ENCODE data around the gene FMO2. TPM values are rescaled to one million over a fixed set of nuclear protein-coding genes. Genes with fewer than 3 reads are reported as not detected.

FMO2 gene
- total RNA-seq, 4 donors from 2014 or later, result 13.2 to 25.1 (median 22.5) TPM

DNA sequence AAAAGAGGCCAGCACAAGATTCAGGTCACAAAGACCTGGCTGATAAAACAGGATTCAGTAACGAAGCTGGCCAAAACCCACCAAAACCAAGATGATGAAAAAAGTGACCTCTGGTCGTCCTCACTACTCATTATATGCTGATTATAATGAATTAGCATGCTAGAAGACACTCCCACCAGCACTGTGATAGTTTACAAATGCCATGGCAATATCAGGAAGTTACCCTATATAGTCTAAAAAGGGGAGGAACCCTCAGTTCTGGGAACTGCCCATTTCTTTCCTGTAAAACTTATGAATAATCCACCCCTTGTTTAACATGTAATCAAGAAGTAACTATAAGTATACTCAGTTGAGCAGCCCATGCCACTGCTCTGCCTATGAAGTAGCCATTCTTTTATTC is 26.0 kb upstream of the FMO2 start:
- H3K36me3 ChIP-seq, result no peaks in the 10 kb centered on the region
- ATAC-seq (no peak), DNase-seq (no peak)
- H3K4me3 ChIP-seq, result no peak overlapping the region
- H3K27ac ChIP-seq, result no peak overlapping the region
- intact Hi-C loops (cut with DNase I; ENCODE audit: low total_unique reads) (no loop called here), in situ Hi-C loops (cut with MboI; ENCODE audit: low sequenced_read_pairs in 4 of 4) (no loop called here)
- H3K9me3 ChIP-seq, result no peaks in the 10 kb centered on the region
- TF ChIP-seq, protein P1, sequence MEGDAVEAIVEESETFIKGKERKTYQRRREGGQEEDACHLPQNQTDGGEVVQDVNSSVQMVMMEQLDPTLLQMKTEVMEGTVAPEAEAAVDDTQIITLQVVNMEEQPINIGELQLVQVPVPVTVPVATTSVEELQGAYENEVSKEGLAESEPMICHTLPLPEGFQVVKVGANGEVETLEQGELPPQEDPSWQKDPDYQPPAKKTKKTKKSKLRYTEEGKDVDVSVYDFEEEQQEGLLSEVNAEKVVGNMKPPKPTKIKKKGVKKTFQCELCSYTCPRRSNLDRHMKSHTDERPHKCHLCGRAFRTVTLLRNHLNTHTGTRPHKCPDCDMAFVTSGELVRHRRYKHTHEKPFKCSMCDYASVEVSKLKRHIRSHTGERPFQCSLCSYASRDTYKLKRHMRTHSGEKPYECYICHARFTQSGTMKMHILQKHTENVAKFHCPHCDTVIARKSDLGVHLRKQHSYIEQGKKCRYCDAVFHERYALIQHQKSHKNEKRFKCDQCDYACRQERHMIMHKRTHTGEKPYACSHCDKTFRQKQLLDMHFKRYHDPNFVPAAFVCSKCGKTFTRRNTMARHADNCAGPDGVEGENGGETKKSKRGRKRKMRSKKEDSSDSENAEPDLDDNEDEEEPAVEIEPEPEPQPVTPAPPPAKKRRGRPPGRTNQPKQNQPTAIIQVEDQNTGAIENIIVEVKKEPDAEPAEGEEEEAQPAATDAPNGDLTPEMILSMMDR (IDR thresholded peaks at IDR 0.05 in 4 of 5, conservative IDR thresholded peaks at IDR 0.05 in 1 of 5), result no peak
- TF ChIP-seq POLR2A (IDR thresholded peaks at IDR 0.05), result no peak
- H3K27me3 ChIP-seq, result no peaks in the 10 kb centered on the region
- H3K4me1 ChIP-seq, result no peaks in the 10 kb centered on the region

DNA sequence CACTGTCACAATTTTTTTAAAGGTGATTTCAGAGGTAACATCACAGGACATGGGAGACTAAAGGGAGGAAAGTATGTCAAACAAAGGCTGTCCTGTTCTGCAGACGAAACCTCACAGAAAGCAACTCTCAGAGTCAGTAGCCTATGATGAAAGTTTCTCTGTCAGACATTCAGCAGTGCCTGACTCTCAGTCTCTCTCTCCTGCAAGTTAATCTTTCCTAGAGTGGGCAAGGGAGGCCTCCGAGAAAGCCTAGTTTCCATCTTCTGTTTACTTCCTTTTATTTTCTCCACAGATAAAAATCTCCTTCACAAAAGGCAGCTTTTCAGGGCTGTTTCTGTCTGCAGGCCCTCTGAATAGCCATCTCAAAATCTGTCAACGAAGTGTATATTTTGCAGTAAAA is 24.9 kb upstream of the FMO2 start:
- Histone ChIP-seq H3K27me3 (no peaks in the 10 kb centered on the region), H3K27ac (no peak overlapping the region), H3K4me3 (no peak overlapping the region), H3K36me3 (no peaks in the 10 kb centered on the region), H3K4me1 (no peaks in the 10 kb centered on the region), H3K9me3 (no peaks in the 10 kb centered on the region)
- ATAC-seq, result no peak
- DNase-seq, result no peak
- in situ Hi-C loops (cut with MboI; ENCODE audit: low sequenced_read_pairs in 4 of 4) (no loop called here), intact Hi-C loops (cut with DNase I; ENCODE audit: low total_unique reads) (no loop called here)
- TF ChIP-seq, protein P1 (IDR thresholded peaks at IDR 0.05 in 4 of 5, conservative IDR thresholded peaks at IDR 0.05 in 1 of 5), result no peak
- no peak for TF ChIP-seq POLR2A (IDR thresholded peaks at IDR 0.05)

DNA sequence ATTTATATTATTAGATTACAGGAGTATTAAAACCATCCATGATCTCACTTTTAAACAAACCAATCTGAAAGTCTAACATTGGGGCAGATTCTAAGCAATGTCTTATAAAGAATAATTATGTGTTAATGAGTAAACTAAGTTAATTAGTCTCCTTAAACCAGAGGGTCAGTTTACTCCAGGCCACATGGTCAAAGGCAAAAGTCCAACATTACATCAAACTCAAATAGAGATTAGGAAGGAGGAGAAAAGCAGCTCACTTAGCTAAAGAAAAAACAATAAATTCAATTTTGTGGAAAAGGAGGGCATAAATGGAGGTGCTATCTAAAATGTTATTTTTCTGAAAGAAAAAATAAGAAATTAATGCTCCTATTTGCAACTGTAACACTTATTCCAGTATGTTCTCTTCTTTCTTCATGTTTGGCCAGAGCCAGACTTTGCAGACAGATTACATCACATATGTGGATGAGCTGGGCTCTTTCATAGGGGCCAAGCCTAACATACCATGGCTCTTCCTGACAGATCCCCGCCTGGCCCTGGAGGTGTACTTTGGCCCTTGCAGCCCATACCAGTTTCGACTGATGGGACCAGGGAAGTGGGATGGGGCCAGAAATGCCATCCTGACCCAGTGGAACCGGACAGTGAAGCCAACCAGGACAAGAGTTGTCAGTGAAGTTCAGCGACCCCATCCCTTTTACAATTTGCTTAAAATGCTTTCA is 24.3 kb upstream of the FMO2 start:
- no peaks in the 10 kb centered on the region for H3K9me3 ChIP-seq
- no peaks in the 10 kb centered on the region for H3K4me1 ChIP-seq
- in situ Hi-C loops (cut with MboI; ENCODE audit: low sequenced_read_pairs in 4 of 4) (no loop called here), intact Hi-C loops (cut with DNase I; ENCODE audit: low total_unique reads) (no loop called here)
- H3K4me3 ChIP-seq, result no peak overlapping the region
- H3K27me3 ChIP-seq, result no peaks in the 10 kb centered on the region
- no peak for ATAC-seq
- no peaks in the 10 kb centered on the region for H3K36me3 ChIP-seq
- H3K27ac ChIP-seq, result no peak overlapping the region
- no peak for DNase-seq
- TF ChIP-seq, protein P1 (IDR thresholded peaks at IDR 0.05 in 4 of 5, conservative IDR thresholded peaks at IDR 0.05 in 1 of 5), result no peak
- TF ChIP-seq POLR2A (IDR thresholded peaks at IDR 0.05), result no peak

DNA sequence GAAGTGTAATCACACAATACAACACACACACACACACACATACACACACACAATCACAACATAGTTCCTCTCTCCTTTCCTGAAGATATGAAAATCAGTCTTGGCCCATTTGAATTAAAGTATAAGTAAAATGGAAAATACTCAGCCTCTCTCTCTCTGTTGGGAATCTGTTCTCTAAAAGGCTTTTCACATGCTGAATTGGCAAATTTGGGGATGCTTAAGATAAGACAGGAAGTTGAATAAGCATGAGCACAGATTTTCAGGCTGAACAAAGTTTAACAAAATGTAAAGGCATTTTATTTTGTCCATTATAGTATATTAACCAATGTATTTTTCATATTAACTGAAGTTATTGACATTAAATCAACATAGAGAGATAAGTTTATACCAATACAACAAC is 23.7 kb upstream of the FMO2 start:
- Histone ChIP-seq H3K27me3 (no peaks in the 10 kb centered on the region), H3K4me1 (no peaks in the 10 kb centered on the region), H3K9me3 (no peaks in the 10 kb centered on the region), H3K27ac (no peak overlapping the region), H3K36me3 (no peaks in the 10 kb centered on the region), H3K4me3 (no peak overlapping the region)
- no peak for TF ChIP-seq POLR2A (IDR thresholded peaks at IDR 0.05)
- TF ChIP-seq, protein P1 (IDR thresholded peaks at IDR 0.05 in 4 of 5, conservative IDR thresholded peaks at IDR 0.05 in 1 of 5), result no peak
- DNase-seq (no peak), ATAC-seq (no peak)
- intact Hi-C loops (cut with DNase I; ENCODE audit: low total_unique reads) (no loop called here), in situ Hi-C loops (cut with MboI; ENCODE audit: low sequenced_read_pairs in 4 of 4) (no loop called here)

DNA sequence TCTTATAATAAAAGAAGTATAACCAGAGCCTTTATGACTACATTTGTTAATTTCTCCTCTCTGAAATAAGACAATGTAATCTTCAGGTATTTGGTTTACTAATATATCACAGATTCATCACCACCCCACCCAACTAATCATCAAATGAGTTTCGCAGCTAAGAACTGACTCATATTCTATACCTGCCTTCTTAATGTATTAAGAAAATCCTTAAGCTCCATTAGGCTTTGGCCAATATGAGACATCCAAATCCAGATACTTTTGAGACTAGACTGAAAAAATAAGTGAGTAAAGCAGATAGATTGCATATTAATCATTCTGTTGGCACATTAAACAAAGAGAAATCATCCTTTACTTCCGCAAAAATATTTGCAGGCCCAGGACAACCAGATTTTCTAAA is 18.7 kb upstream of the FMO2 start:
- Histone ChIP-seq H3K27me3 (no peaks in the 10 kb centered on the region), H3K9me3 (no peaks in the 10 kb centered on the region), H3K36me3 (no peaks in the 10 kb centered on the region), H3K27ac (no peak overlapping the region), H3K4me3 (no peak overlapping the region), H3K4me1 (no peaks in the 10 kb centered on the region)
- TF ChIP-seq, protein P1 (IDR thresholded peaks at IDR 0.05 in 4 of 5, conservative IDR thresholded peaks at IDR 0.05 in 1 of 5), result no peak
- no peak for TF ChIP-seq POLR2A (IDR thresholded peaks at IDR 0.05)
- ATAC-seq, result no peak
- DNase-seq, result no peak
- intact Hi-C loops (cut with DNase I; ENCODE audit: low total_unique reads), result no loop called here
- in situ Hi-C loops (cut with MboI; ENCODE audit: low sequenced_read_pairs in 4 of 4), result no loop called here

Measured in gastrocnemius medialis (tissue), 4 donors.